ENCODE results near the gene COQ2.

DNA sequence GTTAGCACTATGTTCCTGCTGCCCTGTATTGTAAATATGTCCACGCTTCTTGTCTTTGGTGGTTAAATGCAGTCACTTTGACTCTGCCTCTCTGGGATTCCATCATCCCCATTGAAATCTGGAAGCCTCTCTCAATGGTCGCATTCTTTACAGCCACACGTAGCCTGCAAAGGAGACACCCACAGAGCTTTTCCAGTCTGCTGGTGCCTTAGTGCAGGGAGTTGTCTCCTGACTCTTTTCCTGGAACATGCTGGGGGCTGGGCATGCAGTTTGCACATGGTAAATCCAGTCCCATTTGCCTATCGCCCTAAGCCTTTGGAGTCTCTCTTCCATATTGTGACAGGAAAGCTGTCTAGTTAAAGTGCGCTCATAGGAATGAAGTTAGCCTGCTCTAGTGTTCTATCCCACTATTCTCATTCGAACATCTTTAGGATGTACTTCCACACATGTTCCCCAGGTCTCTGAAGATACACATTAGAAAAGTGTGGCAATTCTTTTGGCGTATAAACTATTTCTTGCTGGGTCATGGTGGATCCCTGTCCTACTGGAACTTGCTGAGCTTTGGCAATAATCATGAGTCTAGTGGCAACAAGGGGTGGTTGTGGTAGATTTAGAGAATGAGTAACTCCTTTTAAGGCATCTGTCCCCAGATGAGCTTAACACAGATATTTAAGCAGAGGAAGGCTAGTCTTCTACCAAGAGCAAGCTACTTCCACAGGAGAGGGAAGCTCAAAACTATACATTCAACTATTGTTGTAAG lies 33.7 kb downstream of the COQ2 start:
- TF ChIP-seq POLR2AphosphoS5 (IDR thresholded peaks at IDR 0.05): no peak
- TF ChIP-seq POLR2A (IDR thresholded peaks at IDR 0.05): no peak

Measured in sigmoid colon (tissue), 4 donors.